Tibial artery (tissue), 4 donors: ENCODE data around the gene C4orf17.

Experiments used
- DNase-seq, 2 donors: peaks; one replicate each; pipeline ENCODE4 v3.0.0-alpha.2; 2019
- H3K27ac ChIP-seq, 2 donors: fragments of 200-600 bp; sonication (generic) in 1 of 2; 1 replicate in 1 of 2; 2 replicates in 1 of 2; pipeline ENCODE4 v1.5.1; 2018 to 2019; ENCODE audit warnings: mild to moderate bottlenecking in 1 of 2
- H3K27me3 ChIP-seq, 2 donors: fragments of 200-600 bp; sonication (generic) in 1 of 2; one replicate each; pipeline versions ENCODE4 v1.5.1 to v1.6.0; 2016 to 2019
- H3K36me3 ChIP-seq, 3 donors: fragments of 200-600 bp; sonication (generic) in 2 of 3; one replicate each; pipeline ENCODE4 v1.5.1; 2016 to 2019; ENCODE audit warnings: mild to moderate bottlenecking in 2 of 3
- H3K4me1 ChIP-seq, 4 donors: fragments of 200-600 bp; sonication (generic) in 2 of 4; 1 replicate in 3 of 4; 2 replicates in 1 of 4; pipeline ENCODE4 v1.5.1; 2016 to 2019
- H3K4me3 ChIP-seq, 2 donors: fragments of 200-600 bp; sonication (generic) in 1 of 2; 1 replicate in 1 of 2; 2 replicates in 1 of 2; pipeline ENCODE4 v1.5.1; 2018 to 2019; ENCODE audit warnings: mild to moderate bottlenecking in 2 of 2
- H3K9me3 ChIP-seq, 3 donors: fragments of 200-600 bp; sonication (generic) in 1 of 3; one replicate each; pipeline ENCODE4 v1.5.1; 2016 to 2019
- intact Hi-C: fragments of 100-400 bp; cut with DNase I; formaldehyde crosslinking; loops from one replicate; pipeline ENCODE4 v1.15.0; 2023; ENCODE audit warnings: low total_unique reads
- TF ChIP-seq, protein P1 (sequence below), 2 experiments: fragments of 200-600 bp in 1 of 2; fragments of 450-650 bp in 1 of 2; IDR thresholded peaks; one replicate each; pipeline ENCODE4 v1.5.1; 2017 to 2019; ENCODE audit warnings: antibody characterized with exemption in 2 of 2, mild to moderate bottlenecking in 1 of 2, moderate library complexity in 1 of 2

C4orf17 gene

GRCh38 chr4:99585516-99585915 lies 74.7 kb downstream of the C4orf17 start:
- Histone ChIP-seq H3K27ac (no peak overlapping the region), H3K4me3 (no peak overlapping the region)
- intact Hi-C loops, result no loop called here

DNA sequence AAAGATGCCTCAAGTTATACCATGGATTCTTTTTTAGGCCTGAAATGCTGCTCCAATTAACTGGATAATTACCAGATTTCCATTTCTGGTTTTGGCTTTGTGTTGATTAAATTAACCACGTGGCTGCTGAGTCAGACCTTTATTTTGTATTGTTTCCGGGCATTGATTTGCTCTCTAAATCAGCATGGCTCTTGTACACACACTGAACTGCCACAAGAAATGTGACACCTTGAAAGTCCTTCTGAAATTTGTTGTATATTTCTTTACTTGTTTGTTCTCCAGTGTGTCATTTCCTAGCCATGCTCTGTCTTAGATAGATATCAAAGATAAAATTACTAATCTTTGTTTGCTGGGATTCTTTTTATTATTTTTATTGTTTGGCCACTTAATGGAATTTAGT lies 75.5 kb downstream of the C4orf17 start:
- TF ChIP-seq, protein P1, sequence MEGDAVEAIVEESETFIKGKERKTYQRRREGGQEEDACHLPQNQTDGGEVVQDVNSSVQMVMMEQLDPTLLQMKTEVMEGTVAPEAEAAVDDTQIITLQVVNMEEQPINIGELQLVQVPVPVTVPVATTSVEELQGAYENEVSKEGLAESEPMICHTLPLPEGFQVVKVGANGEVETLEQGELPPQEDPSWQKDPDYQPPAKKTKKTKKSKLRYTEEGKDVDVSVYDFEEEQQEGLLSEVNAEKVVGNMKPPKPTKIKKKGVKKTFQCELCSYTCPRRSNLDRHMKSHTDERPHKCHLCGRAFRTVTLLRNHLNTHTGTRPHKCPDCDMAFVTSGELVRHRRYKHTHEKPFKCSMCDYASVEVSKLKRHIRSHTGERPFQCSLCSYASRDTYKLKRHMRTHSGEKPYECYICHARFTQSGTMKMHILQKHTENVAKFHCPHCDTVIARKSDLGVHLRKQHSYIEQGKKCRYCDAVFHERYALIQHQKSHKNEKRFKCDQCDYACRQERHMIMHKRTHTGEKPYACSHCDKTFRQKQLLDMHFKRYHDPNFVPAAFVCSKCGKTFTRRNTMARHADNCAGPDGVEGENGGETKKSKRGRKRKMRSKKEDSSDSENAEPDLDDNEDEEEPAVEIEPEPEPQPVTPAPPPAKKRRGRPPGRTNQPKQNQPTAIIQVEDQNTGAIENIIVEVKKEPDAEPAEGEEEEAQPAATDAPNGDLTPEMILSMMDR (IDR thresholded peaks at IDR 0.05), result no peak
- peaks cover 0 to 14% (median 0%) of the 10 kb centered on the region in 4 donors for H3K4me1 ChIP-seq
- intact Hi-C loops, result no loop called here
- no peaks in the 10 kb centered on the region for H3K36me3 ChIP-seq
- DNase-seq, result no peak
- no peak overlapping the region for H3K4me3 ChIP-seq
- H3K27me3 ChIP-seq, result no peaks in the 10 kb centered on the region
- no peak overlapping the region for H3K27ac ChIP-seq
- H3K9me3 ChIP-seq, result no peaks in the 10 kb centered on the region

More at GRCh38 chr4:99585516-99585915, 74.7 kb downstream of the C4orf17 start:
- Histone ChIP-seq H3K9me3 (no peaks in the 10 kb centered on the region), H3K4me1 (peaks cover 0 to 14% (median 0%) of the 10 kb centered on the region in 4 donors), H3K27me3 (no peaks in the 10 kb centered on the region), H3K36me3 (no peaks in the 10 kb centered on the region)
- TF ChIP-seq, protein P1 (IDR thresholded peaks at IDR 0.05), result no peak
- no peak for DNase-seq

- intact Hi-C loops, result no loop called here
- TF ChIP-seq, protein P1 (IDR thresholded peaks at IDR 0.05), result no peak
- Histone ChIP-seq H3K27me3 (no peaks in the 10 kb centered on the region), H3K36me3 (no peaks in the 10 kb centered on the region), H3K9me3 (no peaks in the 10 kb centered on the region), H3K27ac (no peak overlapping the region), H3K4me1 (peaks cover 0 to 14% (median 0%) of the 10 kb centered on the region in 4 donors), H3K4me3 (no peak overlapping the region)
- no peak for DNase-seq
Observed at GRCh38 chr4:99586797-99587196, 76.0 kb downstream of the C4orf17 start.

DNA sequence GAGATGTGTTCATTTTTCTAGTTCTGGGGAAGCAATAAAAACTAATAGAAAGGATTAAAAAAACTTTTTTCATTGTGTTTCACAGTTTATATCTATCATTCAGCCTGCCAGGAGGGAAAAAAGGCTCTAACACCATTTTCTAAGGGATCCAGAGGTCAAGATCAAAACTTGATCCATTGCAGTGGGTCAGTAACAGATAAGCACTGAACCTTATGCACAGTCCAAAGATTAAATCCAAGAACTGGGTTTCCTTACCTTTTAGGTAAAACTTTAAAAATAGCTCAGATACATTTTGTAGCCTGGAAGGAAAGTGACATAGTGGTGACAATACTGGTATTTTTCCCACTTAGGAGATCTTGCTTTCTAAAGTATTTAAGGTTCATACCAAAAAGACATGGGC lies 76.5 kb downstream of the C4orf17 start:
- Histone ChIP-seq H3K36me3 (no peaks in the 10 kb centered on the region), H3K27me3 (no peaks in the 10 kb centered on the region), H3K4me1 (peaks cover 0 to 14% (median 0%) of the 10 kb centered on the region in 4 donors), H3K4me3 (no peak overlapping the region), H3K27ac (peak overlapping the region in 1 of 2 donors; percentile 15), H3K9me3 (no peaks in the 10 kb centered on the region)
- TF ChIP-seq, protein P1 (IDR thresholded peaks at IDR 0.05), result no peak
- DNase-seq, result no peak
- intact Hi-C loops, result no loop called here

GRCh38 chr4:99587803-99588202 lies 77.0 kb downstream of the C4orf17 start:
- TF ChIP-seq, protein P1 (IDR thresholded peaks at IDR 0.05), result no peak
- H3K4me1 ChIP-seq, result peaks cover 0 to 14% (median 0%) of the 10 kb centered on the region in 4 donors
- no peak for DNase-seq
- H3K4me3 ChIP-seq, result no peak overlapping the region
- H3K9me3 ChIP-seq, result no peaks in the 10 kb centered on the region
- H3K36me3 ChIP-seq, result no peaks in the 10 kb centered on the region
- peak overlapping the region; percentile 15 to 19 for H3K27ac ChIP-seq
- H3K27me3 ChIP-seq, result no peaks in the 10 kb centered on the region
- intact Hi-C loops, result no loop called here

DNA sequence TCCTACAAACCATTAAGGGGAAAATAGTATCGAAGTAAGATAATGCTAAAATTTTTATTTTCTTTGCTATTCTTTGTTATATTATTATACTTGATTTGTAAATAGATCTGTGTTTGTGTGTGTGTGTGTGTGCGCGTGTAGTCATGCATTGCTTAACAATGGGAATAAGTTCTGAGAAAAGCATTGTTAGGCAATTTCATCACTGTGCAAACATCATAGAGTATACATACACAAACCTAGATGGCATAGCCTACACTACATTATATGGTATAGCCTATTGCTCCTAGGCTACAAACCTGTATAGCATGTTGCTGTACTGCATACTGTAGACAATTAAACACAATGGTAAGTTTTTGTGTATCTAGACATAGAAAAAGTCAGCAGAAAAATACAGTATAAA lies 80.9 kb downstream of the C4orf17 start:
- intact Hi-C loops, result no loop called here
- Histone ChIP-seq H3K36me3 (no peaks in the 10 kb centered on the region), H3K4me3 (no peak overlapping the region), H3K27me3 (no peaks in the 10 kb centered on the region), H3K4me1 (peaks cover 0 to 14% (median 0%) of the 10 kb centered on the region in 4 donors), H3K9me3 (no peaks in the 10 kb centered on the region), H3K27ac (no peak overlapping the region)
- TF ChIP-seq, protein P1 (IDR thresholded peaks at IDR 0.05), result no peak
- no peak for DNase-seq
